ENCODE data around the gene ANKFN1. TPM values are rescaled to one million over a fixed set of nuclear protein-coding genes. Genes with fewer than 3 reads are reported as not detected.

The ANKFN1 gene
- total and polyA plus RNA-seq, 2 of the 13 experiments (the other 11 are each of a cell fraction or from before 2014, with no cell fraction given), result not detected

DNA sequence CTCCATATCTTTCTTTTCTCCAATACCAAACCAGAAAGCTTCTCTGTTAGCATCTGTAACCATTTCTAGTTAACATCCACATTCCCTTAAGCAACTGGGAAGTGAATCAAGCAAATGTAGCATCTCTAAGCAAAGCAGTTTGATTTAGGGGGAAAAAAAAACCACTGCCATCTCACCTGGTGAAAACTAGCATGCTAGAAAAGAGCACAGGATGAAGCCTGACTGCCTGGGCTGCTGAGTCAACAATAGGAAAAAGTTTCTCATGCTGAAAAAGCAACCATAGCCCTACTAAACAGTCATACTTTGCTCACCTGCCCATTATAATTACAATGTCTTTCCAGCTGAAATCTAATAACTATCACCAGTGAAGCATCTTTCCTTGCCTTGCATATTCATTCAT, 139.3 kb downstream of the ANKFN1 start:
- no peak for DNase-seq (ENCODE audit: low spot score)
- no peak for ATAC-seq
- 0 out of 5 replicates have a peak, but pooled peaks cover 0 to 5% of the 10 kb centered on the region in 2 experiments for H3K27me3 ChIP-seq (ENCODE audit: control insufficient read depth in 1 of 2, insufficient read depth in 2 of 2, low read length in 2 of 2)
- H3K4me1 ChIP-seq (ENCODE audit: insufficient read depth, low read length), result no peaks in the 10 kb centered on the region
- POLR2A ChIA-PET, result no interaction called here
- H3K79me2 ChIP-seq (ENCODE audit: insufficient read depth, low read length), result no peaks in the 10 kb centered on the region
- H3K36me3 ChIP-seq (replicated peaks in 1 of 2; ENCODE audit: control insufficient read depth in 1 of 2, insufficient read depth in 2 of 2, low read length in 2 of 2), result no peaks in the 10 kb centered on the region
- no peak for FAIRE-seq
- intact Hi-C loops (cut with micrococcal nuclease; ENCODE audit: unreplicated experiment) (no loop called here), in situ Hi-C loops (cut with HindIII; ENCODE audit: extremely low pct_ligation_motif_present, low pct_unique_long_range_greater_than_20kb) (no loop called here)
- BruUV-seq (replicated peaks), result no TSS peak
- no peak overlapping the region for H3K4me2 ChIP-seq (ENCODE audit: low read depth, low read length)
- no peaks in the 10 kb centered on the region for H3K9me3 ChIP-seq (ENCODE audit: low read length)
- H2AFZ ChIP-seq (ENCODE audit: low read length), result no peak overlapping the region
- no peaks in the 10 kb centered on the region for H4K20me1 ChIP-seq (ENCODE audit: insufficient read depth, low read length)
- H3K9ac ChIP-seq (ENCODE audit: insufficient read depth, low read depth, low read length), result no peak overlapping the region
- CTCF ChIA-PET (ENCODE audit: low intra/inter-chr PET ratio, low total read pairs), result no interaction called here
- no peak overlapping the region for H3K27ac ChIP-seq (ENCODE audit: extremely low read length, insufficient read depth, low read length)
- H3K4me3 ChIP-seq (replicated peaks in 1 of 3; ENCODE audit: insufficient read depth in 1 of 3, low read depth in 2 of 3, low read length in 3 of 3), result no peak overlapping the region
- TF ChIP-seq BCLAF1 (IDR thresholded peaks at IDR 0.05) (no peak), RFX1 (IDR thresholded peaks at IDR 0.05) (no peak), HOXA7 (CRISPR knock-in tag; IDR thresholded peaks at IDR 0.05) (no peak), HMGXB3 (CRISPR knock-in tag; IDR thresholded peaks at IDR 0.05; ENCODE audit: borderline replicate concordance) (no peak), JDP2 (CRISPR knock-in tag; IDR thresholded peaks at IDR 0.05; ENCODE audit: borderline replicate concordance) (no peak), ZNF891 (CRISPR knock-in tag; IDR thresholded peaks at IDR 0.05) (no peak), MXD4 (CRISPR knock-in tag; IDR thresholded peaks at IDR 0.05) (no peak), ZC3H13 (CRISPR knock-in tag; IDR thresholded peaks at IDR 0.05) (no peak), ZNF224 (CRISPR knock-in tag; IDR thresholded peaks at IDR 0.05) (no peak), ZFP91 (CRISPR knock-in tag; IDR thresholded peaks at IDR 0.05; ENCODE audit: borderline replicate concordance) (no peak), ZNF354B (CRISPR knock-in tag; IDR thresholded peaks at IDR 0.05) (no peak)
- TF ChIP-seq, protein P1, sequence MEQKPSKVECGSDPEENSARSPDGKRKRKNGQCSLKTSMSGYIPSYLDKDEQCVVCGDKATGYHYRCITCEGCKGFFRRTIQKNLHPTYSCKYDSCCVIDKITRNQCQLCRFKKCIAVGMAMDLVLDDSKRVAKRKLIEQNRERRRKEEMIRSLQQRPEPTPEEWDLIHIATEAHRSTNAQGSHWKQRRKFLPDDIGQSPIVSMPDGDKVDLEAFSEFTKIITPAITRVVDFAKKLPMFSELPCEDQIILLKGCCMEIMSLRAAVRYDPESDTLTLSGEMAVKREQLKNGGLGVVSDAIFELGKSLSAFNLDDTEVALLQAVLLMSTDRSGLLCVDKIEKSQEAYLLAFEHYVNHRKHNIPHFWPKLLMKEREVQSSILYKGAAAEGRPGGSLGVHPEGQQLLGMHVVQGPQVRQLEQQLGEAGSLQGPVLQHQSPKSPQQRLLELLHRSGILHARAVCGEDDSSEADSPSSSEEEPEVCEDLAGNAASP (CRISPR knock-in tag; IDR thresholded peaks at IDR 0.05; ENCODE audit: borderline replicate concordance), result no peak
- TF ChIP-seq, protein P2, sequence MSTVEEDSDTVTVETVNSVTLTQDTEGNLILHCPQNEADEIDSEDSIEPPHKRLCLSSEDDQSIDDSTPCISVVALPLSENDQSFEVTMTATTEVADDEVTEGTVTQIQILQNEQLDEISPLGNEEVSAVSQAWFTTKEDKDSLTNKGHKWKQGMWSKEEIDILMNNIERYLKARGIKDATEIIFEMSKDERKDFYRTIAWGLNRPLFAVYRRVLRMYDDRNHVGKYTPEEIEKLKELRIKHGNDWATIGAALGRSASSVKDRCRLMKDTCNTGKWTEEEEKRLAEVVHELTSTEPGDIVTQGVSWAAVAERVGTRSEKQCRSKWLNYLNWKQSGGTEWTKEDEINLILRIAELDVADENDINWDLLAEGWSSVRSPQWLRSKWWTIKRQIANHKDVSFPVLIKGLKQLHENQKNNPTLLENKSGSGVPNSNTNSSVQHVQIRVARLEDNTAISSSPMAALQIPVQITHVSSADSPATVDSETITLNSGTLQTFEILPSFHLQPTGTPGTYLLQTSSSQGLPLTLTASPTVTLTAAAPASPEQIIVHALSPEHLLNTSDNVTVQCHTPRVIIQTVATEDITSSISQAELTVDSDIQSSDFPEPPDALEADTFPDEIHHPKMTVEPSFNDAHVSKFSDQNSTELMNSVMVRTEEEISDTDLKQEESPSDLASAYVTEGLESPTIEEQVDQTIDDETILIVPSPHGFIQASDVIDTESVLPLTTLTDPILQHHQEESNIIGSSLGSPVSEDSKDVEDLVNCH (CRISPR knock-in tag; IDR thresholded peaks at IDR 0.05), result no peak

Data from HepG2 (cell line).